GM12878 (cell line): ENCODE measurements around the gene IL15. TPM values are rescaled to one million over a fixed set of nuclear protein-coding genes. Genes with fewer than 3 reads are reported as not detected.

Source experiments
- ATAC-seq: fragments of 200-7000 bp; cut with Tn5 transposase; 3 replicates; pipeline ENCODE4 v1.9.1; 2020; ENCODE audit warnings: mild to moderate bottlenecking, moderate library complexity
- BruUV-seq: library from RNA; stranded (reverse); fragments of 400-500 nt; replicated peaks from 2 replicates; lab custom pipeline; 2021; lab: Mats Ljungman, UMichigan
- CTCF ChIA-PET: fragments of 300-600 bp; sonication (Branson Sonifier 250); formaldehyde crosslinking; extraction: SDS; loops from one replicate; lab custom pipeline; 2021; ENCODE audit warnings: inconsistent platforms; lab: Yijun Ruan, JAX
- POLR2A ChIA-PET: fragments of 350-600 bp; formaldehyde crosslinking; extraction: SDS; loops from one replicate; lab custom pipeline; 2021; ENCODE audit warnings: inconsistent platforms; lab: Charles Lee
- RAD21 ChIA-PET: fragments of 300-600 bp; sonication (Branson Sonifier 250); formaldehyde crosslinking; loops from one replicate; lab custom pipeline; 2023; ENCODE audit warnings: antibody characterized with exemption; ENCODE audit not compliant: unreplicated experiment; lab: Charles Lee
- SMC1A ChIA-PET: fragments of 300-600 bp; sonication (Branson Sonifier 250); formaldehyde crosslinking; loops from one replicate; lab custom pipeline; 2023; ENCODE audit not compliant: unreplicated experiment, uncharacterized antibody; lab: Charles Lee
- DNase-seq: peaks from one replicate; pipeline ENCODE4 v3.0.0-alpha.2; 2011; ENCODE audit warnings: low read depth, low spot score
- FAIRE-seq: peaks from 3 replicates; lab custom pipeline; 2011; peaks lifted over from hg19 to GRCh38; lab: Jason Lieb, UNC
- H2AFZ ChIP-seq: 2 replicates; pipeline ENCODE4 v1.6.0; 2011; ENCODE audit warnings: low read depth, low read length, control low read depth; ENCODE audit not compliant: control insufficient read depth
- H3K27ac ChIP-seq: 2 replicates; pipeline ENCODE4 v1.5.1; 2011; ENCODE audit warnings: control low read depth; ENCODE audit not compliant: control insufficient read depth, insufficient read depth
- H3K27me3 ChIP-seq, 2 experiments: replicated peaks in 1 of 2; 2 replicates each; pipeline versions ENCODE4 v1.6.0 to v1.6.1; 2011; ENCODE audit warnings: low read length in 1 of 2; ENCODE audit not compliant: control insufficient read depth in 2 of 2, insufficient read depth in 2 of 2
- H3K36me3 ChIP-seq, 2 experiments: 2 replicates each; pipeline ENCODE4 v1.5.1; 2011; ENCODE audit warnings: low read length in 1 of 2; ENCODE audit not compliant: control insufficient read depth in 2 of 2, insufficient read depth in 2 of 2
- H3K4me1 ChIP-seq: 2 replicates; pipeline ENCODE4 v1.6.1; 2011; ENCODE audit warnings: mild to moderate bottlenecking, low read length, moderate library complexity, mixed read lengths; ENCODE audit not compliant: control insufficient read depth, insufficient read depth
- H3K4me2 ChIP-seq: 2 replicates; pipeline ENCODE4 v1.6.0; 2011; ENCODE audit warnings: control low read depth; ENCODE audit not compliant: control insufficient read depth, insufficient read depth
- H3K4me3 ChIP-seq: fragments of 200-600 bp; sonication (generic); 2 replicates; pipeline ENCODE4 v1.5.1; 2016
- H3K79me2 ChIP-seq: 2 replicates; pipeline ENCODE4 v1.6.0; 2011; ENCODE audit warnings: low read length; ENCODE audit not compliant: control insufficient read depth, insufficient read depth
- H3K9ac ChIP-seq: 2 replicates; pipeline ENCODE4 v1.8.0; 2011; ENCODE audit warnings: low read length, control low read depth, mixed read lengths; ENCODE audit not compliant: control insufficient read depth, insufficient read depth
- H3K9me3 ChIP-seq: replicated peaks from 3 replicates; pipeline ENCODE4 v1.5.1; 2011; ENCODE audit warnings: mild to moderate bottlenecking, low read length; ENCODE audit not compliant: control insufficient read depth, insufficient read depth
- H4K20me1 ChIP-seq: 2 replicates; pipeline ENCODE4 v1.6.0; 2011; ENCODE audit not compliant: control insufficient read depth, insufficient read depth
- ATF2 ChIP-seq: IDR thresholded peaks from 2 replicates; pipeline ENCODE4 v1.6.1; 2012; ENCODE audit warnings: low read length, inconsistent platforms
- ATF7 ChIP-seq: fragments of 450-650 bp; IDR thresholded peaks from 2 replicates; pipeline ENCODE4 v1.6.1; 2016; ENCODE audit warnings: low read depth, mild to moderate bottlenecking
- CBX3 ChIP-seq: fragments of 200-600 bp; sonication (generic); IDR thresholded peaks from 2 replicates; pipeline ENCODE4 v1.6.1; 2016; ENCODE audit warnings: low read depth, borderline replicate concordance
- CHD1 ChIP-seq: IDR thresholded peaks from 2 replicates; pipeline ENCODE4 v1.6.1; 2012; ENCODE audit warnings: low read depth, low read length, improper control_type of control experiment
- CTCF ChIP-seq, 3 experiments: IDR thresholded peaks in 2 of 3; conservative IDR thresholded peaks in 1 of 3; 2 replicates each; pipeline ENCODE4 v1.5.1; 2011; ENCODE audit warnings: low read depth in 3 of 3, low read length in 3 of 3, mild to moderate bottlenecking in 3 of 3, control low read depth in 2 of 3, moderate library complexity in 2 of 3, inconsistent platforms in 1 of 3, mixed read lengths in 1 of 3; ENCODE audit not compliant: control insufficient read depth in 2 of 3, insufficient read depth in 1 of 3; ENCODE audit errors: extremely low read depth in 1 of 3
- EP300 ChIP-seq, 2 experiments: fragments of 150-350 bp in 1 of 2; IDR thresholded peaks; 2 replicates each; pipeline ENCODE4 v1.6.1; 2011 to 2012; ENCODE audit warnings: low read depth in 2 of 2, low read length in 2 of 2, borderline replicate concordance in 1 of 2, improper control_type of control experiment in 1 of 2, inconsistent platforms in 1 of 2; ENCODE audit not compliant: control insufficient read depth in 1 of 2
- IKZF1 ChIP-seq: fragments of 450-650 bp; conservative IDR thresholded peaks from 2 replicates; pipeline ENCODE4 v1.6.1; 2017; ENCODE audit warnings: antibody characterized with exemption, mild to moderate bottlenecking
- MTA2 ChIP-seq: fragments of 450-650 bp; IDR thresholded peaks from 2 replicates; pipeline ENCODE4 v1.6.1; 2016; ENCODE audit warnings: low read depth, mild to moderate bottlenecking, moderate library complexity
- SMC3 ChIP-seq: IDR thresholded peaks from 2 replicates; pipeline ENCODE4 v1.6.1; 2011; ENCODE audit warnings: low read length, improper control_type of control experiment, borderline replicate concordance
- SUPT20H ChIP-seq: IDR thresholded peaks from 2 replicates; pipeline ENCODE4 v1.6.1; 2011; ENCODE audit warnings: low read depth, mild to moderate bottlenecking, low read length, moderate library complexity, borderline replicate concordance; ENCODE audit not compliant: control insufficient read depth
- USF1 ChIP-seq: IDR thresholded peaks from 2 replicates; pipeline ENCODE4 v1.6.1; 2011; ENCODE audit warnings: borderline replicate concordance, low read depth, mild to moderate bottlenecking, moderate library complexity, mixed read lengths, low read length; ENCODE audit not compliant: insufficient read depth; ENCODE audit errors: extremely low read length
- YY1 ChIP-seq: IDR thresholded peaks from 2 replicates; pipeline ENCODE4 v1.6.1; 2011; ENCODE audit warnings: low read depth, mild to moderate bottlenecking, low read length
- WGBS: methylation state at CpG from one replicate; pipeline ENCODE4 v1.1.6; 2016; ENCODE audit warnings: low lambda C conversion rate; ENCODE audit not compliant: insufficient replicate concordance, insufficient coverage; ENCODE audit errors: missing lambda C conversion rate; 5-methylcytosine and 5-hydroxymethylcytosine counted together
- in situ Hi-C: fragments of 300-500 bp; cut with MboI; formaldehyde crosslinking; loops from 9 replicates; pipeline ENCODE4 v1.14.3; 2018; ENCODE audit warnings: mixed read lengths
- intact Hi-C: fragments of 100-400 bp; cut with micrococcal nuclease; formaldehyde crosslinking; loops from one replicate; pipeline ENCODE4 v1.14.2; 2022; ENCODE audit not compliant: unreplicated experiment
- polyA plus RNA-seq, 11 experiments: library from polyadenylated mRNA; depleted of rRNA in 4 of 11; unstranded in 6 of 11; stranded (reverse) in 5 of 11; fragments of >200 nt; fragmentation: Nextera tagmentation in 4 of 11; fragmentation: Illumina TruSeq in 1 of 11; extraction: Ambion mirVana in 4 of 11; extraction: Trizol in 1 of 11; gene quantifications; 1 replicate in 1 of 11; 2 replicates in 10 of 11; pipeline versions ENCODE4 v1.2.1 to v1.2.3, GENCODE V29; 2011 to 2016; ENCODE audit warnings: inconsistent platforms in 2 of 11, missing spikeins in 2 of 11, low read depth in 1 of 11
- total RNA-seq, 4 experiments: library from RNA; depleted of rRNA in 3 of 4; stranded (reverse); fragments of >200 nt in 3 of 4; fragmentation: Illumina TruSeq in 1 of 4; extraction: Trizol in 1 of 4; gene quantifications; 2 replicates each; pipeline versions ENCODE4 v1.2.1 to v1.2.3, GENCODE V29; 2013 to 2021

IL15 gene
- total and polyA plus RNA-seq, 10 of the 15 experiments (the other 5 are each of a cell fraction or from before 2014, with no cell fraction given), result 6.0 to 11.4 (median 8.2) TPM

GRCh38 chr4:141668200-141668910 lies 32.0 kb downstream of the IL15 start (continued):
- TF ChIP-seq MTA2 (no peak), CBX3 (no peak), SMC3 (no peak)
- TF ChIP-seq, all 136 proteins: peak for 0

DNA sequence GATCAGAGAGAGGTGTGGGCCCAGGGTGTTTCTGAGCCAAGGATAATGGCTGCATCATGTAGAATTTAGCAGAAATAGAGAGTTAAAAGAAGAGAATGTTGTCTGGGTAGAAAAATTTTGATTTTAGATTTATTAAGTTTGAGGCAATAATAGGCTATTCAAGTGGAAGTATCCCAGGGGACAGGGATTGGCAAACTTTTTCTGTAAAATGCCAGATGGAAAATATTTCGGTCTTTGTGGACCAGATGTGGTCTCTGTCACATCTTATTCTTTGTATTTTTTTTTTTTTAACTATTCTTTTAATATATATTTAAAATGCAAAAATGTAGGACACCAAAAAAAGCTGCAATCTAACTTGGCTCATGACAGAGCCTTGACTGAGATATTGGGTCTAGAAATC lies 33.1 kb downstream of the IL15 start:
- Histone ChIP-seq H3K79me2 (peaks cover 2% of the 10 kb centered on the region), H4K20me1 (no peaks in the 10 kb centered on the region), H3K4me1 (no peaks in the 10 kb centered on the region), H3K4me2 (no peak overlapping the region), H3K4me3 (no peak overlapping the region), H3K9ac (no peak overlapping the region), H2AFZ (no peak overlapping the region), H3K27ac (no peak overlapping the region), H3K36me3 (no peaks in the 10 kb centered on the region; a peak in 1 of 4 replicates), H3K27me3 (no peaks in the 10 kb centered on the region), H3K9me3 (no peaks in the 10 kb centered on the region; the same call in 1 of the 3 replicates)
- TF ChIP-seq USF1 (no peak), IKZF1 (no peak), ATF2 (no peak), CHD1 (no peak), ATF7 (no peak), YY1 (no peak), SUPT20H (no peak), CTCF (IDR thresholded peaks at IDR 0.05 in 2 of 3, conservative IDR thresholded peaks at IDR 0.05 in 1 of 3; ENCODE audit: control insufficient read depth in 2 of 3, extremely low read depth in 1 of 3, insufficient read depth in 1 of 3, low read depth in 3 of 3, low read length in 3 of 3) (no peak), EP300 (IDR thresholded peaks at IDR 0.05; ENCODE audit: borderline replicate concordance in 1 of 2, control insufficient read depth in 1 of 2, low read depth in 2 of 2, low read length in 2 of 2) (no peak)
- ChIA-PET POLR2A (interaction anchor here (1.1 kb wide), 1 partner anchor 15 kb away, joined by 3 read pairs; no protein-coding TSS in a partner anchor), SMC1A (interaction anchor here (1.5 kb wide), 1 partner anchor 11 kb away, joined by 3 read pairs; no protein-coding TSS in a partner anchor), RAD21 (no interaction called here), CTCF (no interaction called here)
- ATAC-seq (no peak), FAIRE-seq (no peak), DNase-seq (no peak)
- in situ Hi-C loops (no loop called here), intact Hi-C loops (no loop called here)
- 44% methylated on average over 1 of the region's 1 CpG for WGBS
- BruUV-seq, result no TSS peak
